ENCODE measurements around the gene SNORC. TPM values are rescaled to one million over a fixed set of nuclear protein-coding genes. Genes with fewer than 3 reads are reported as not detected.

The SNORC gene
- total RNA-seq, 1 donor from 2014 or later, result 0.53 TPM

DNA sequence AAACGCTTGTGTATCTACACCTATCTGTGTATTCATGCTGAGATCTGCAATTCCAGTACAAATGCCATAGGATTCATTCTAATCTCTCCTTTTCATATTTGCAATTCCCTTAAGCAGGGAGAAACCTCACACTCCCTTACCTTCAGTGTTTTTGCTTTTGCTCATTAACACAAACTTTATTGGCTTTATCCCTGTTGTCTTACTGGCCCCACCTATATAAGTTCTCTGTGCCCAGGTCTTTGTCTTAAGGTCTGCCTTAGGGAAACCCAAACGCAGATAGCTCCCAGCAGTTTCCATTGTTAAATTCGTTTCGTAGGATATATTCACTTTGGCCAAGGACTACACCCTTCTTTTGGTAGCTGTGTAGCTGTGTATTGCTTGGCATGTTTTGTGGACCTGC is 4.0 kb upstream of the SNORC start:
- no peak overlapping the region for H3K4me3 ChIP-seq
- intact Hi-C loops (cut with DNase I), result no loop called here
- no peaks in the 10 kb centered on the region for H3K4me1 ChIP-seq
- ATAC-seq (no peak), DNase-seq (no peak)
- TF ChIP-seq, protein P1, sequence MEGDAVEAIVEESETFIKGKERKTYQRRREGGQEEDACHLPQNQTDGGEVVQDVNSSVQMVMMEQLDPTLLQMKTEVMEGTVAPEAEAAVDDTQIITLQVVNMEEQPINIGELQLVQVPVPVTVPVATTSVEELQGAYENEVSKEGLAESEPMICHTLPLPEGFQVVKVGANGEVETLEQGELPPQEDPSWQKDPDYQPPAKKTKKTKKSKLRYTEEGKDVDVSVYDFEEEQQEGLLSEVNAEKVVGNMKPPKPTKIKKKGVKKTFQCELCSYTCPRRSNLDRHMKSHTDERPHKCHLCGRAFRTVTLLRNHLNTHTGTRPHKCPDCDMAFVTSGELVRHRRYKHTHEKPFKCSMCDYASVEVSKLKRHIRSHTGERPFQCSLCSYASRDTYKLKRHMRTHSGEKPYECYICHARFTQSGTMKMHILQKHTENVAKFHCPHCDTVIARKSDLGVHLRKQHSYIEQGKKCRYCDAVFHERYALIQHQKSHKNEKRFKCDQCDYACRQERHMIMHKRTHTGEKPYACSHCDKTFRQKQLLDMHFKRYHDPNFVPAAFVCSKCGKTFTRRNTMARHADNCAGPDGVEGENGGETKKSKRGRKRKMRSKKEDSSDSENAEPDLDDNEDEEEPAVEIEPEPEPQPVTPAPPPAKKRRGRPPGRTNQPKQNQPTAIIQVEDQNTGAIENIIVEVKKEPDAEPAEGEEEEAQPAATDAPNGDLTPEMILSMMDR (IDR thresholded peaks at IDR 0.05), result no peak
- no peaks in the 10 kb centered on the region for H3K27me3 ChIP-seq (ENCODE audit: low read depth)
- no peak overlapping the region for H3K27ac ChIP-seq
- no peaks in the 10 kb centered on the region for H3K9me3 ChIP-seq
- peaks cover 3% of the 10 kb centered on the region for H3K36me3 ChIP-seq

DNA sequence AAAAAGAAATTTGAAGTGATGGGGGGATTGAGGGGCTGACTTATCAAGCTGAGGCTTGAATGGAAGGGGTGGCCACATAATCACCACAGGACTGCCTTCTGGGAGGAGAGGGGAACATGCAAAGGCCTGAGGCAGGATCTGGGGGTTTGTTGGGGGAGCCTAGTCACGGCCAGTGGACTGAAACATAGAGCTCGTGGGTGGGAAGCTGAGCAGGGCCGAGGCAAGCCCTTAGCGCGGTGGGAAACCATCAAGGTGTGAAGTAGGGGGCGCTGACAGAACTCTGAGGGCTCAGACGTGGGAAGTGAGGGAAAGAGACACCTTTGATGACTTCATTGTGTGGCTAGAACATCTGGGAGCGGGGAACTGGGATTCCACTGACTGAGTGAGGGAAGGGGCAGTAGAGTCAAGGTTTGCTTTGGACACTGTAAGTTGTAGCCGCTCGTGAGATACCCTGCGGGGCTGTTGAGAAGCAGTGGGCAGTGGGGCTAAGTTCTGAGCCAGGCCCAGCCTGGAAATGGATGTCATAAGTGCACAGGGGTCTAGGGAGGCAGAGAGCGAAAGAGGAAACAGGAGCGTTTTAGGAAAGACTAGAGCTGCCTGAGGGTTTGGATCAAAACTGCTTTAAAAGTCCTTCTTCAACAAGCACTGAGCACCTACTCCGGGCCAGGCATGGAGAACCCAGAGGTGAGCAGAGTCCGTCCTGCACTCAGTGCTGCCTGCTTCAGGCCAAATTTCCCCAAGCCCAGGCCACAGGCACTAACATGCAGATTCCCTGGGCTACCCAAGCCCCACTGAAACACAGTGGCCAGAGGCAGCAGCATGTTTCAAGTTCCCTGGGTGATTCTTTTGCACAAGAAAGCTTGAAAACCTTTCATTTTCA is 686 bp upstream of the SNORC start:
- H3K9me3 ChIP-seq, result no peaks in the 10 kb centered on the region
- intact Hi-C loops (cut with DNase I), result no loop called here
- no peaks in the 10 kb centered on the region for H3K4me1 ChIP-seq
- H3K4me3 ChIP-seq, result no peak overlapping the region
- no peak overlapping the region for H3K27ac ChIP-seq
- DNase-seq, result no peak
- TF ChIP-seq, protein P1 (IDR thresholded peaks at IDR 0.05), result no peak
- no peaks in the 10 kb centered on the region for H3K27me3 ChIP-seq (ENCODE audit: low read depth)
- no peaks in the 10 kb centered on the region for H3K36me3 ChIP-seq
- ATAC-seq, result no peak

GRCh38 chr2:232870766-232871371 is 805 bp downstream of the SNORC start:
- Histone ChIP-seq H3K36me3 (no peaks in the 10 kb centered on the region), H3K27me3 (ENCODE audit: low read depth) (peaks cover 11% of the 10 kb centered on the region), H3K9me3 (no peaks in the 10 kb centered on the region), H3K4me3 (no peak overlapping the region), H3K4me1 (peaks cover 3% of the 10 kb centered on the region), H3K27ac (no peak overlapping the region)
- TF ChIP-seq, protein P1 (IDR thresholded peaks at IDR 0.05), result no peak
- no peak for ATAC-seq
- DNase-seq, result no peak
- intact Hi-C loops (cut with DNase I), result no loop called here

- no peaks in the 10 kb centered on the region for H3K9me3 ChIP-seq
- peaks cover 16% of the 10 kb centered on the region for H3K27me3 ChIP-seq (ENCODE audit: low read depth)
- H3K36me3 ChIP-seq, result no peaks in the 10 kb centered on the region
- peaks cover 3% of the 10 kb centered on the region for H3K4me1 ChIP-seq
- TF ChIP-seq, protein P1 (IDR thresholded peaks at IDR 0.05), result no peak
- DNase-seq (no peak), ATAC-seq (no peak)
- no peak overlapping the region for H3K4me3 ChIP-seq
- no peak overlapping the region for H3K27ac ChIP-seq
- intact Hi-C loops (cut with DNase I), result no loop called here
Observed at GRCh38 chr2:232871418-232871834, 1.4 kb downstream of the SNORC start.

GRCh38 chr2:232871835-232872736 is 2.0 kb downstream of the SNORC start:
- TF ChIP-seq, protein P1 (IDR thresholded peaks at IDR 0.05), result no peak
- Histone ChIP-seq H3K27me3 (ENCODE audit: low read depth) (peaks cover 23% of the 10 kb centered on the region), H3K27ac (no peak overlapping the region), H3K4me1 (peaks cover 7% of the 10 kb centered on the region), H3K9me3 (no peaks in the 10 kb centered on the region), H3K36me3 (no peaks in the 10 kb centered on the region), H3K4me3 (no peak overlapping the region)
- ATAC-seq (no peak), DNase-seq (no peak)
- intact Hi-C loops (cut with DNase I), result no loop called here
